Measurements from ENCODE around the gene LBX2.
"Not testable (repeated sequence)": the region's sequence is repeated elsewhere in the genome, so short reads cannot be mapped to it uniquely, and the experiment has no call there.

LBX2 gene

GRCh38 chr2:74503506-74504475, 4.4 kb upstream of the LBX2 start:
- no peak for DNase-seq

- peak; percentile 77 for DNase-seq
These were observed 3.5 kb upstream of the LBX2 start for GRCh38 chr2:74502720-74503505.

GRCh38 chr2:74502147-74502719, 2.8 kb upstream of the LBX2 start:
- no peak for DNase-seq

- DNase-seq = peak; percentile 95
These were observed 2.1 kb upstream of the LBX2 start for GRCh38 chr2:74501335-74502071.

- DNase-seq = no peak
These were observed 1.2 kb upstream of the LBX2 start for GRCh38 chr2:74500578-74500946.

GRCh38 chr2:74499940-74500577, 656 bp upstream of the LBX2 start:
- DNase-seq = no peak

GRCh38 chr2:74498500-74499266, 720 bp downstream of the LBX2 start:
- DNase-seq = no peak

- DNase-seq = no peak
These were observed 1.5 kb downstream of the LBX2 start for GRCh38 chr2:74497777-74498499.

GRCh38 chr2:74496997-74497776, 2.2 kb downstream of the LBX2 start:
- DNase-seq = no peak

GRCh38 chr2:74495440-74495839, 4.0 kb downstream of the LBX2 start:
- DNase-seq = no peak

- DNase-seq = no peak
These were observed 5.9 kb downstream of the LBX2 start for GRCh38 chr2:74493546-74493945.

- DNase-seq = no peak
These were observed 7.5 kb downstream of the LBX2 start for GRCh38 chr2:74491648-74492544.

GRCh38 chr2:74489906-74490305, 9.5 kb downstream of the LBX2 start:
- no peak for DNase-seq

GRCh38 chr2:74488643-74489481, 10.5 kb downstream of the LBX2 start:
- DNase-seq = peak; percentile 92

- DNase-seq = no peak
These were observed 13.3 kb downstream of the LBX2 start for GRCh38 chr2:74486141-74486540.

- not testable (repeated sequence) for DNase-seq
These were observed 15.7 kb downstream of the LBX2 start for GRCh38 chr2:74483675-74484164.

- DNase-seq = peak; percentile 99
These were observed 16.4 kb downstream of the LBX2 start, which contains the start of the genes CCDC142 and TTC31 for GRCh38 chr2:74482801-74483674. Gene CCDC142 (minus strand): TSS chr2:74482998. CDS start chr2:74482837, 161 bp downstream. Gene TTC31 (plus strand): TSS chr2:74483081. CDS start chr2:74483096, 15 bp downstream.
